SK-N-SH treated with all-trans-retinoic acid at 6 μM for 48 hours (cell line): ENCODE data around the gene MAML2.

Experiments used
- ATAC-seq: fragments of 200-7000 bp; cut with Tn5 transposase; 3 replicates; pipeline ENCODE4 v1.9.1; 2020; ENCODE audit warnings: mild to moderate bottlenecking, moderate library complexity
- ARNTL ChIP-seq: fragments of 450-650 bp; formaldehyde crosslinking; IDR thresholded peaks from 2 replicates; pipeline ENCODE4 v1.5.0; 2020; ENCODE audit warnings: low read depth, mild to moderate bottlenecking, moderate library complexity, borderline replicate concordance
- BACH2 ChIP-seq: fragments of 250-450 bp; sonication (Bioruptor Pico); IDR thresholded peaks from 2 replicates; pipeline ENCODE4 v1.9.0; 2021; ENCODE audit warnings: mild to moderate bottlenecking, borderline replicate concordance
- ESRRG ChIP-seq: fragments of 250-450 bp; sonication (Bioruptor Pico); IDR thresholded peaks from 2 replicates; pipeline ENCODE4 v1.6.1; 2021; ENCODE audit warnings: mild to moderate bottlenecking
- ISL1 ChIP-seq: fragments of 250-450 bp; sonication (Bioruptor Pico); IDR thresholded peaks from 2 replicates; pipeline ENCODE4 v2.1.2; 2022; ENCODE audit warnings: mild to moderate bottlenecking, moderate library complexity
- PPARA ChIP-seq: fragments of 250-450 bp; sonication (Bioruptor Pico); IDR thresholded peaks from 2 replicates; pipeline ENCODE4 v1.5.0; 2020; ENCODE audit warnings: mild to moderate bottlenecking, borderline replicate concordance
- SNAI2 ChIP-seq: fragments of 250-450 bp; sonication (Bioruptor Pico); IDR thresholded peaks from 2 replicates; pipeline ENCODE4 v1.5.0; 2020; ENCODE audit warnings: mild to moderate bottlenecking, moderate library complexity
- TCF4 ChIP-seq: fragments of 250-450 bp; sonication (Bioruptor Pico); IDR thresholded peaks from 2 replicates; pipeline ENCODE4 v1.8.0; 2021; ENCODE audit warnings: mild to moderate bottlenecking, moderate library complexity, borderline replicate concordance
- TOX ChIP-seq: fragments of 250-450 bp; sonication (Bioruptor Pico); IDR thresholded peaks from 2 replicates; pipeline ENCODE4 v1.8.0; 2021; ENCODE audit warnings: mild to moderate bottlenecking, moderate library complexity, borderline replicate concordance
- ZC3H10 ChIP-seq: fragments of 250-450 bp; sonication (Bioruptor Pico); IDR thresholded peaks from 2 replicates; pipeline ENCODE4 v1.5.1; 2021; ENCODE audit warnings: mild to moderate bottlenecking, moderate library complexity
- ZFP3 ChIP-seq: fragments of 250-450 bp; sonication (Bioruptor Pico); IDR thresholded peaks from 2 replicates; pipeline ENCODE4 v1.5.0; 2020; ENCODE audit warnings: mild to moderate bottlenecking, moderate library complexity
- ZFP30 ChIP-seq: fragments of 450-650 bp; formaldehyde crosslinking; IDR thresholded peaks from 2 replicates; pipeline ENCODE4 v1.5.0; 2022; ENCODE audit warnings: mild to moderate bottlenecking, moderate library complexity
- ZNF8 ChIP-seq: fragments of 450-650 bp; formaldehyde crosslinking; IDR thresholded peaks from 2 replicates; pipeline ENCODE4 v1.5.0; 2020; ENCODE audit warnings: mild to moderate bottlenecking, moderate library complexity
- TF ChIP-seq, protein P1 (sequence below): fragments of 250-450 bp; sonication (Bioruptor Pico); IDR thresholded peaks from 2 replicates; pipeline ENCODE4 v1.8.0; 2020; ENCODE audit warnings: mild to moderate bottlenecking, moderate library complexity, borderline replicate concordance
- TF ChIP-seq, protein P2 (sequence below): fragments of 250-450 bp; sonication (Bioruptor Pico); IDR thresholded peaks from 2 replicates; pipeline ENCODE4 v1.5.1; 2021; ENCODE audit warnings: mild to moderate bottlenecking, moderate library complexity
- TF ChIP-seq, protein P3 (sequence below): fragments of 250-450 bp; sonication (Bioruptor Pico); IDR thresholded peaks from 2 replicates; pipeline ENCODE4 v1.5.1; 2020; ENCODE audit warnings: low read depth, mild to moderate bottlenecking, moderate library complexity
- TF ChIP-seq, protein P4 (sequence below): fragments of 250-450 bp; sonication (Bioruptor Pico); IDR thresholded peaks from 2 replicates; pipeline ENCODE4 v1.5.0; 2020; ENCODE audit warnings: mild to moderate bottlenecking, moderate library complexity
- TF ChIP-seq, protein P5 (sequence below): fragments of 250-450 bp; sonication (Bioruptor Pico); IDR thresholded peaks from 2 replicates; pipeline ENCODE4 v1.8.0; 2021; ENCODE audit warnings: low read depth, mild to moderate bottlenecking, moderate library complexity, borderline replicate concordance

Gene MAML2

DNA sequence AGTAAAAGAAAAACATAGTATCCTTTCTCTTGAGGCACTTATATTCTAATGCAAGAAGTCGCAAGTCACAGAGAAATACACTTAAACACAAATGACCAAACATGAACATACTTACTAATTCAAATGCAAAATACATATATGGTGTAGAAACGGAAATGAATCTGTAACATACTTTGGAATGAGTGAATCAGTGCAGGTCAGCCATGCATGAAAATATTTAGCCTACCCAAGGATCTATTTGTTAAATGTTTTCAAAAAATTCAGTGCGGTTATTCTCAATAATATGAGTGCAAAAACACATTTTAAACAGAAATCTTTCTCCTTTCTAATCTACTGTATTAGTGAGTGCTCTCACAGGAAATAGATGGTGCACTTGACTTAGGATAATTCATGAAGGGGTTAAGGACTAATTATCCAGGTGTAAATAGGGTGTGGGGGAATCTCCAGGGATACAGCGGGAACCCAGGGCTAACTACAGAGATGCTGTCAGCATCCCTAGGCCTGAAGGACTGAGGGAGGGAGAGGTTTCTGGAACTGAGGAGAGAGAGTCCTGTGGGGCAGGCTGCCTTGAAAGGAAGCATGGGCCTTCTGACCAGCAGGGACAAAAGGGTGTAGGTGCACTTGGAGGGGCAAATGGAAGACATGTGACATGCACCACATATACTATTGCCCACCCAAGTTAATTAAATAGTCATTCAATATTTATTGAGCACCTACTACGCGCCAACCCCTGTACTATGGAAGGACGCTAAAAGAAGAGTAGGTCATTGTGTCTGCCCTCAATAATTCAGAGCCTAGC lies 139.2 kb downstream of the MAML2 start (continued):
- TF ChIP-seq, protein P1, sequence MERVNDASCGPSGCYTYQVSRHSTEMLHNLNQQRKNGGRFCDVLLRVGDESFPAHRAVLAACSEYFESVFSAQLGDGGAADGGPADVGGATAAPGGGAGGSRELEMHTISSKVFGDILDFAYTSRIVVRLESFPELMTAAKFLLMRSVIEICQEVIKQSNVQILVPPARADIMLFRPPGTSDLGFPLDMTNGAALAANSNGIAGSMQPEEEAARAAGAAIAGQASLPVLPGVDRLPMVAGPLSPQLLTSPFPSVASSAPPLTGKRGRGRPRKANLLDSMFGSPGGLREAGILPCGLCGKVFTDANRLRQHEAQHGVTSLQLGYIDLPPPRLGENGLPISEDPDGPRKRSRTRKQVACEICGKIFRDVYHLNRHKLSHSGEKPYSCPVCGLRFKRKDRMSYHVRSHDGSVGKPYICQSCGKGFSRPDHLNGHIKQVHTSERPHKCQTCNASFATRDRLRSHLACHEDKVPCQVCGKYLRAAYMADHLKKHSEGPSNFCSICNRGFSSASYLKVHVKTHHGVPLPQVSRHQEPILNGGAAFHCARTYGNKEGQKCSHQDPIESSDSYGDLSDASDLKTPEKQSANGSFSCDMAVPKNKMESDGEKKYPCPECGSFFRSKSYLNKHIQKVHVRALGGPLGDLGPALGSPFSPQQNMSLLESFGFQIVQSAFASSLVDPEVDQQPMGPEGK = no peak
- TF ChIP-seq ZNF8 (CRISPR knock-in tag) = no peak

DNA sequence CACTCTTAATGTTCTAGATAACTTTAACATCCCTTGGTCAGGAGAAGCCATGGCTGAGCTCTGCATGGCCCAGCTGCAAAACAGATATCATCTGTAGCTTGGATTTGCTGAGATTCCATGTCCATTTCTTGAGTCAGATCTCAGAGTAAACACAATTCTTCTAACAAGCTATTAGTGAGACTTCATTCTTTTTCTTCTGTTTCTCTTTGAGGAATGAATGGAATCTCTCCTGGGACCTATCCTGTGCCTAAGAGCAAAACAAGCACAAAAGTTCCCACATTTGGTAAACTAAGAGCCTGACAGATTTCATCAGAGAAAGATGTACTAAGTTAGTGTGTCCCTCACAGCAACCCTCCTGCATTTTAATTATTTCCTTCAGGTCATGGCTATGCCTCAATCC lies 142.8 kb downstream of the MAML2 start:
- TF ChIP-seq TOX (CRISPR knock-in tag) = no peak
- TF ChIP-seq, protein P2, sequence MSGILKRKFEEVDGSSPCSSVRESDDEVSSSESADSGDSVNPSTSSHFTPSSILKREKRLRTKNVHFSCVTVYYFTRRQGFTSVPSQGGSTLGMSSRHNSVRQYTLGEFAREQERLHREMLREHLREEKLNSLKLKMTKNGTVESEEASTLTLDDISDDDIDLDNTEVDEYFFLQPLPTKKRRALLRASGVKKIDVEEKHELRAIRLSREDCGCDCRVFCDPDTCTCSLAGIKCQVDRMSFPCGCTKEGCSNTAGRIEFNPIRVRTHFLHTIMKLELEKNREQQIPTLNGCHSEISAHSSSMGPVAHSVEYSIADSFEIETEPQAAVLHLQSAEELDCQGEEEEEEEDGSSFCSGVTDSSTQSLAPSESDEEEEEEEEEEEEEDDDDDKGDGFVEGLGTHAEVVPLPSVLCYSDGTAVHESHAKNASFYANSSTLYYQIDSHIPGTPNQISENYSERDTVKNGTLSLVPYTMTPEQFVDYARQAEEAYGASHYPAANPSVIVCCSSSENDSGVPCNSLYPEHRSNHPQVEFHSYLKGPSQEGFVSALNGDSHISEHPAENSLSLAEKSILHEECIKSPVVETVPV (CRISPR knock-in tag) = no peak
- TF ChIP-seq ZC3H10 (CRISPR knock-in tag) = no peak
- TF ChIP-seq ZNF8 (CRISPR knock-in tag) = no peak
- no peak for TF ChIP-seq ZFP30 (CRISPR knock-in tag)
- TF ChIP-seq SNAI2 = no peak
- no peak for TF ChIP-seq BACH2
- TF ChIP-seq, protein P1 = no peak
- TF ChIP-seq, protein P3, sequence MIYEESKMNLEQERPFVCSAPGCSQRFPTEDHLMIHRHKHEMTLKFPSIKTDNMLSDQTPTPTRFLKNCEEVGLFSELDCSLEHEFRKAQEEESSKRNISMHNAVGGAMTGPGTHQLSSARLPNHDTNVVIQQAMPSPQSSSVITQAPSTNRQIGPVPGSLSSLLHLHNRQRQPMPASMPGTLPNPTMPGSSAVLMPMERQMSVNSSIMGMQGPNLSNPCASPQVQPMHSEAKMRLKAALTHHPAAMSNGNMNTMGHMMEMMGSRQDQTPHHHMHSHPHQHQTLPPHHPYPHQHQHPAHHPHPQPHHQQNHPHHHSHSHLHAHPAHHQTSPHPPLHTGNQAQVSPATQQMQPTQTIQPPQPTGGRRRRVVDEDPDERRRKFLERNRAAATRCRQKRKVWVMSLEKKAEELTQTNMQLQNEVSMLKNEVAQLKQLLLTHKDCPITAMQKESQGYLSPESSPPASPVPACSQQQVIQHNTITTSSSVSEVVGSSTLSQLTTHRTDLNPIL (CRISPR knock-in tag) = no peak
- TF ChIP-seq, protein P4, sequence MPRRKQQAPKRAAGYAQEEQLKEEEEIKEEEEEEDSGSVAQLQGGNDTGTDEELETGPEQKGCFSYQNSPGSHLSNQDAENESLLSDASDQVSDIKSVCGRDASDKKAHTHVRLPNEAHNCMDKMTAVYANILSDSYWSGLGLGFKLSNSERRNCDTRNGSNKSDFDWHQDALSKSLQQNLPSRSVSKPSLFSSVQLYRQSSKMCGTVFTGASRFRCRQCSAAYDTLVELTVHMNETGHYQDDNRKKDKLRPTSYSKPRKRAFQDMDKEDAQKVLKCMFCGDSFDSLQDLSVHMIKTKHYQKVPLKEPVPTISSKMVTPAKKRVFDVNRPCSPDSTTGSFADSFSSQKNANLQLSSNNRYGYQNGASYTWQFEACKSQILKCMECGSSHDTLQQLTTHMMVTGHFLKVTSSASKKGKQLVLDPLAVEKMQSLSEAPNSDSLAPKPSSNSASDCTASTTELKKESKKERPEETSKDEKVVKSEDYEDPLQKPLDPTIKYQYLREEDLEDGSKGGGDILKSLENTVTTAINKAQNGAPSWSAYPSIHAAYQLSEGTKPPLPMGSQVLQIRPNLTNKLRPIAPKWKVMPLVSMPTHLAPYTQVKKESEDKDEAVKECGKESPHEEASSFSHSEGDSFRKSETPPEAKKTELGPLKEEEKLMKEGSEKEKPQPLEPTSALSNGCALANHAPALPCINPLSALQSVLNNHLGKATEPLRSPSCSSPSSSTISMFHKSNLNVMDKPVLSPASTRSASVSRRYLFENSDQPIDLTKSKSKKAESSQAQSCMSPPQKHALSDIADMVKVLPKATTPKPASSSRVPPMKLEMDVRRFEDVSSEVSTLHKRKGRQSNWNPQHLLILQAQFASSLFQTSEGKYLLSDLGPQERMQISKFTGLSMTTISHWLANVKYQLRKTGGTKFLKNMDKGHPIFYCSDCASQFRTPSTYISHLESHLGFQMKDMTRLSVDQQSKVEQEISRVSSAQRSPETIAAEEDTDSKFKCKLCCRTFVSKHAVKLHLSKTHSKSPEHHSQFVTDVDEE (CRISPR knock-in tag) = no peak
- TF ChIP-seq, protein P5, sequence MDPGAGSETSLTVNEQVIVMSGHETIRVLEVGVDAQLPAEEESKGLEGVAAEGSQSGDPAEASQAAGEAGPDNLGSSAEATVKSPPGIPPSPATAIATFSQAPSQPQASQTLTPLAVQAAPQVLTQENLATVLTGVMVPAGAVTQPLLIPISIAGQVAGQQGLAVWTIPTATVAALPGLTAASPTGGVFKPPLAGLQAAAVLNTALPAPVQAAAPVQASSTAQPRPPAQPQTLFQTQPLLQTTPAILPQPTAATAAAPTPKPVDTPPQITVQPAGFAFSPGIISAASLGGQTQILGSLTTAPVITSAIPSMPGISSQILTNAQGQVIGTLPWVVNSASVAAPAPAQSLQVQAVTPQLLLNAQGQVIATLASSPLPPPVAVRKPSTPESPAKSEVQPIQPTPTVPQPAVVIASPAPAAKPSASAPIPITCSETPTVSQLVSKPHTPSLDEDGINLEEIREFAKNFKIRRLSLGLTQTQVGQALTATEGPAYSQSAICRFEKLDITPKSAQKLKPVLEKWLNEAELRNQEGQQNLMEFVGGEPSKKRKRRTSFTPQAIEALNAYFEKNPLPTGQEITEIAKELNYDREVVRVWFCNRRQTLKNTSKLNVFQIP (CRISPR knock-in tag) = no peak
- TF ChIP-seq PPARA (CRISPR knock-in tag) = no peak
- TF ChIP-seq ZFP3 (CRISPR knock-in tag) = no peak
- TF ChIP-seq ARNTL = no peak

DNA sequence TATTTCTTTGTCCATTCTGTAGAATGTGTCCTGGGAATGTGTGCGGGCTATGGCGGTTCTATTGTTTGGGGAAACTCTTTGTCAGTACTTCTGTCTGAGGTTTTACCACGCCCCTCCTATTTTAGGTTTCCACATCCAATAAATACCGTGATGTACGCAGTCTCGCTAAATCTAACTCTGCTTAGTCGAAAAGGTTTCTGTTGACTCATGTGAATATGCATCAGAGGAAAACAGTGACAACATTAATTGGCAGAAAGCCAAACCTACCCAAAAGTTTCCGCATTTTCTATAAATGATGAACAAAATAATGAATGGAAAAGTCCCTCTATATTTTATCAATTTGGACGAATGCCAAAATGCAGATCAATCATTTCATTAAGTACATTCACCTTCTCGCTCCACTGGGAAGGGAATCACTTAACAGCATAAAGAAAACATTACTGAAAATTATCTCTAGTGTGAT lies 143.4 kb downstream of the MAML2 start:
- TF ChIP-seq, protein P2 (CRISPR knock-in tag) = peak; percentile 20; the same call in 1 of the 2 replicates
- no peak for TF ChIP-seq ZC3H10 (CRISPR knock-in tag)
- no peak for TF ChIP-seq ESRRG (CRISPR knock-in tag)
- TF ChIP-seq, protein P3 (CRISPR knock-in tag) = 0 out of 2 replicates have a peak, but pooled peaks have one; percentile 34
- TF ChIP-seq TCF4 = no peak
- TF ChIP-seq ISL1 (CRISPR knock-in tag) = peak; percentile 56
- TF ChIP-seq, all 23 proteins: peak for 3
- no peak for ATAC-seq

More for the DNA sequence above, 142.8 kb downstream of the MAML2 start:
- ATAC-seq = peak; percentile 83
